ENCODE measurements around the gene FADD.

DNA sequence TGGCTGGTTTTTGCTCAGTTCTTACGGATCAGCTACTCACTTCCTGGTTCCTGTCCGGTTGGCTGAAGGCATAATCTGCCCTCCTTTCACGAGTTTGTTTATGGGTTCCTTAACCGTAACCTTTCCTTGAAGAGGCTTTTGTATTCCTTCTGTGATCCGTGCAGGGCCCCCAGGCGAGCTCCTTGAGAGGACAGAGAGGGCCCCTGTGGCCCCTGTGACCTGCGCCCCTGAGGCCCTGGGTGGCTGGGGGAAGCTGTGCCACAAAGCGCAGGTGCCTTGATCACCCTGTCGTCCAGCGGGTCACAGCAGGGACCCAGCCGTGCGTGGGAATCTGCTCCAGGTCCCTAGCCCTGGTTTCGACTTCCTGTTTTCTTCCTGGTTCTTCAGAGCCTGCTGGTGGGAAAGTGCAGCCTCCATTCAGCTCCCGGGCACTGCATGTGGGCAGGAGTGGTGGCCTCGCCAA lies 27.8 kb upstream of the FADD start:
- TF ChIP-seq, protein P1, sequence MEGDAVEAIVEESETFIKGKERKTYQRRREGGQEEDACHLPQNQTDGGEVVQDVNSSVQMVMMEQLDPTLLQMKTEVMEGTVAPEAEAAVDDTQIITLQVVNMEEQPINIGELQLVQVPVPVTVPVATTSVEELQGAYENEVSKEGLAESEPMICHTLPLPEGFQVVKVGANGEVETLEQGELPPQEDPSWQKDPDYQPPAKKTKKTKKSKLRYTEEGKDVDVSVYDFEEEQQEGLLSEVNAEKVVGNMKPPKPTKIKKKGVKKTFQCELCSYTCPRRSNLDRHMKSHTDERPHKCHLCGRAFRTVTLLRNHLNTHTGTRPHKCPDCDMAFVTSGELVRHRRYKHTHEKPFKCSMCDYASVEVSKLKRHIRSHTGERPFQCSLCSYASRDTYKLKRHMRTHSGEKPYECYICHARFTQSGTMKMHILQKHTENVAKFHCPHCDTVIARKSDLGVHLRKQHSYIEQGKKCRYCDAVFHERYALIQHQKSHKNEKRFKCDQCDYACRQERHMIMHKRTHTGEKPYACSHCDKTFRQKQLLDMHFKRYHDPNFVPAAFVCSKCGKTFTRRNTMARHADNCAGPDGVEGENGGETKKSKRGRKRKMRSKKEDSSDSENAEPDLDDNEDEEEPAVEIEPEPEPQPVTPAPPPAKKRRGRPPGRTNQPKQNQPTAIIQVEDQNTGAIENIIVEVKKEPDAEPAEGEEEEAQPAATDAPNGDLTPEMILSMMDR (IDR thresholded peaks at IDR 0.05): no peak
- no peak for TF ChIP-seq EZH2 (IDR thresholded peaks at IDR 0.05)
